SU-DHL-6 (cell line): ENCODE results near the gene FGFR1OP2.

Experiments used
- CTCF ChIP-seq: fragments of 200-600 bp; sonication (generic); IDR thresholded peaks from one replicate; pipeline ENCODE4 v1.5.1; 2017; ENCODE audit warnings: antibody characterized with exemption, mild to moderate bottlenecking, low read length, moderate library complexity; ENCODE audit not compliant: insufficient read depth, poor library complexity, severe bottlenecking
- EZH2phosphoT487 ChIP-seq: fragments of 200-600 bp; sonication (generic), shearing (Covaris generic); conservative IDR thresholded peaks from 2 replicates; pipeline ENCODE4 v1.6.1; 2018; ENCODE audit warnings: mild to moderate bottlenecking, antibody characterized with exemption, low read length, moderate library complexity, mixed read lengths

DNA sequence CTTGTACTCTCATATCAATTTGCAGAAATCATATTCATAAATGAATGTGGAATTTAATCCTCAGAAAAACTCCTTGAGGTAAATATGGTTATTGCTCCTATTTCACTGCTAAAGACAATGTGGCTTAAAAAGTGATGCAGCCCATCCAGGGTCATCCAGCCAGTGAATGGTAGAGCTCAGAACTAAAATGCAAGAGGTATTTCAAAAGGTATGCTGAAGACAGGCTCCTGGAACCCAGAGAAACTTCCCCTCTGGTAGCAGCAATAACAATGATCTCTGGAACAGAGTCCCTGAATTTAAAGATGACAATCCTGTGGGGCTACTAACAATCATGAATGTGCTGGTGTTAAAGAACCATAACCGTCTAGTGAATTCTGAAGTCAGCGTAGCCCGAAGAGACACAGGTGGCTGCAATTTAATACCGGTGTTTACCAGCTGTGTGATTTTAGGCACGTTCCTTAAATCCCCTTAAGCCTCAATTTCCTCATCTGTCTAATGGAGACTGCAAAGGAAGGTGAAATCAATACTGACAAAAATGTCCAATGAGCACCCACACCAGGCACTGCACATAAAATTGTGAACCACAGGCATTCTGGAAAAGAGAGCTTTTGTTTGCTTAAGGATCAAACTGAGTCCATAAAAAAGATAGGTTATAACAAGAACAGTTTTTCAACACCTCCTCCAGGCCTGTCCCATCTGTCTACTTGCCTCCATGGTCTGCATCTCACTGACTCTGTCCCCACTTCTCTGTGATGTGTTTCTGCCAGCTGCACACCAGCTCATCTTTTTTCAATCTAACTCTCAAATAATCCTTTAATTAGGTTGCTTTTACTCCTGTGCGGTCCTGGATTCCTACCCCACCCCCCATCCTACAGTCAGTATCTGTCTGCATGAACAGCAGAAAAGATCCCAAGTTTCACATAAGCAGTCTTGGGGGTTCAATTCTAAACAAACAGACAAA, 65.4 kb downstream of the FGFR1OP2 start:
- TF ChIP-seq CTCF = no peak
- no peak for TF ChIP-seq EZH2phosphoT487
